HG02678 (cell line): Measurements from ENCODE around the gene TMEM8B.
"Not testable (repeated sequence)": the region's sequence is repeated elsewhere in the genome, so short reads cannot be mapped to it uniquely, and the experiment has no call there.

Experiments used
- ATAC-seq: cut with Tn5 transposase; IDR thresholded peaks from one replicate; pipeline ENCODE4 v1.9.1; 2021; ENCODE audit warnings: mild to moderate bottlenecking, moderate library complexity; ENCODE audit not compliant: unreplicated experiment

Gene TMEM8B

GRCh38 chr9:35861161-35861897 lies 32.3 kb downstream of the TMEM8B start:
- no peak for ATAC-seq

GRCh38 chr9:35862328-35862727 lies 33.3 kb downstream of the TMEM8B start:
- no peak for ATAC-seq

DNA sequence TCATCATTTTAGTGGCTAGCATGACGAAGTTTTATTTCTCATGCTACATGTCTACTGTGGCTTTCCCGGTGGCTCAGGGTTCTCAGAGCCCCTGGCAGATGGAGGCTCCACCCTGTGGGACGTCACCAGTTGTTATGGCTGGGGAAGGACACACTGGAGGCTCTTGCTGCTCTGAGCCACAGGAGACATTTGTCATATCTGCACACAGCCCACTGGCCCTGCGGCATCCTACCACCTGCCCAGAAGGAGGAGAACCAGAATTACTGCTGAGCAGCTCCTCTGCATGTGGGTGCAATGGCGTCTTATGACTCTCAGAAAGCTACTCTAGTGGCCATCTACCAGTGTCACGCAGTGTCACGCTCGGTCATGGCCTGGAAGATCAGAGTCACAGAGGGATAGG lies 34.6 kb downstream of the TMEM8B start:
- no peak for ATAC-seq

GRCh38 chr9:35864695-35865255 lies 35.7 kb downstream of the TMEM8B start:
- ATAC-seq: no peak

GRCh38 chr9:35867538-35867937 lies 38.5 kb downstream of the TMEM8B start:
- no peak for ATAC-seq

- ATAC-seq: no peak
These were observed 39.9 kb downstream of the TMEM8B start for GRCh38 chr9:35868933-35869332.

DNA sequence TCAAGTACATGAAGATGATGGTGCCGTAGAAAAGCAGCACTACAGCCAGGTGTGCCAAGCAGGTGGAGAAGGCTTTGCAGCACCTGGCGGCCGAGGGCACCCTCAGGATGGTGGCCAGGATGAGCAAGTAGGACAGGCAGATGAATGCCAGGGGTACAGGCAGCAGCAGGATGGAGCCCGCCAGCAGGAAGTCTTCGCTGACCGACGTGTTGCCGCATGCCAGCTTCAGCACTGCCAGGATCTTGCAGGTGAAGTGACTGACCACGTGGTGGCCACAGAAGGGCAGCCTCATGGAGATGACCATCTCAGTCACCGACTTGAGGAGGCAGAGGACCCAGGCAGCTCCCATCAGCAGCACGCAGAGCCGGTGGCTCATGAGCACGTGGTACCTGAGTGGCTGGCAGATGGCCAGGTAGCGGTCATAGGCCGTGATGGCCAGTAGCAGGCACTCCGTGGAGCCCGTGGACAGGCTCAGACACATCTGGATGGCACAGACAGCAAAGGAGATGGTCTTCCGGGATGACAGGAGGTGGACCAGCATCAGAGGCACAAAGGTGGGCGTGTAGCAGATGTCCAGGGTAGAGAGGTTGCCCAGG lies 40.7 kb downstream of the TMEM8B start:
- no peak for ATAC-seq

- ATAC-seq: no peak
These were observed 41.4 kb downstream of the TMEM8B start, which contains the start of gene OR13J1 for GRCh38 chr9:35870351-35870923. TSS of gene OR13J1 (minus strand) at chr9:35870401. CDS start at chr9:35870401, 0 bp downstream.

DNA sequence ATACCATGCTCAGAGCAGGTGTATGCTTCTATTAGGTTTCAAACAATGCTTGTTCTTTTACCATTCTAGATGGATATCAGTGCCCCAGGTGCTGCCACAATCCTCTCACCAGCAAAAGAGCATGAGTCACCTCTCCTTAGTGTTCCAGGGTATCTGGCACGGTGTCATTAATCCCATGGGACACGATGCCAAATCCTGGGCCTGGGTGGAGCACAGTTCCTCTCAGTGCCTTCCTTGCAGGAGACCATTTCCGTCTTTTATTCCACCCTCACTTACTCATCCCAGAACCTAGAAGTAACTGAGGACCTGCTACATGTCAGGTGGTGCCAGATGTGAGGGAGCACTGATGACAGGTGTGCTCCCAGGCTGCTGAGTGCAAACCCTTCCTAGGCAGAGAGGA lies 42.5 kb downstream of the TMEM8B start:
- no peak for ATAC-seq

- ATAC-seq: no peak
These were observed 43.5 kb downstream of the TMEM8B start for GRCh38 chr9:35872505-35872904.

- no peak for ATAC-seq
These were observed 53.3 kb downstream of the TMEM8B start for GRCh38 chr9:35882263-35882848.

- no peak for ATAC-seq
These were observed 54.0 kb downstream of the TMEM8B start for GRCh38 chr9:35882996-35883395.

GRCh38 chr9:35884908-35885307 lies 55.9 kb downstream of the TMEM8B start:
- ATAC-seq: not testable (repeated sequence)

DNA sequence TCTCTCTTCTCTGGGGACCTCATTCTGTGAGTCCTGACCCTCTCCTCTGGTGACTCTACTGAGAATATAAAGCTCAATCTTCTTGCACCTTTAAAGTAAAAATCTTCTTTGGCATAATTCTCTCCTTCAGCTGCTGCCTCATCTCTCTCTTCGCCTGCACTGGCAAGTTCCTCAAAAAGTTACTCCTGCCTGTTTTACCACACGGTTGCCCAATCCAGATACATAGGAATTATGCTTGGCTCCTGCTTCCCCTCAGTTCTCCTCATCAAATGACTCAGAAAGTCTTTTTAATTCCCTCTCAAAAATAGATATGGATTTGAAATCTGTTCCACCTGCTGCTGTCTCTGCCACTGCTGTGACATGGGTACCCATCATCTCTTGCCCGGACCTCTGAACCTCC lies 62.6 kb downstream of the TMEM8B start:
- ATAC-seq: no peak

DNA sequence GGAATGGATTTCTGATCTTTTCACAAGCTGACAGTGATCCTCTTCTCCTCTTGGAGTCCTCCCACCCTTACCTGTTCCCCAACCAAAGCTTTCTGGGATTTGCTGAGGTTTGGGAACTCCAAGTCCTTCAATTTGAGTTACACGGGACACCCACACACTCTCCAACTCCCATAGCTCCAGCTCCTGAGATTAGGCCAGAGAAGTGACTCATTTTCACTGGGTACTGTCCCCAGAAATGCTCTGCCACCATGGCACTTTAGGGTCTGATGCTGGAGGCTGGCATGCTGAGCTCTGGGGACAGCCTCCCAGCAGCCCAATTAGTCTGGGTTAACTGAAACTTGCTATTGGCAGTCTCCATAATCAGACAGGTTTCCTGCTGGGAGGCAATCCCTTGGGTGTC lies 63.0 kb downstream of the TMEM8B start:
- no peak for ATAC-seq

- ATAC-seq: no peak
These were observed 67.5 kb downstream of the TMEM8B start for GRCh38 chr9:35896570-35896969.

DNA sequence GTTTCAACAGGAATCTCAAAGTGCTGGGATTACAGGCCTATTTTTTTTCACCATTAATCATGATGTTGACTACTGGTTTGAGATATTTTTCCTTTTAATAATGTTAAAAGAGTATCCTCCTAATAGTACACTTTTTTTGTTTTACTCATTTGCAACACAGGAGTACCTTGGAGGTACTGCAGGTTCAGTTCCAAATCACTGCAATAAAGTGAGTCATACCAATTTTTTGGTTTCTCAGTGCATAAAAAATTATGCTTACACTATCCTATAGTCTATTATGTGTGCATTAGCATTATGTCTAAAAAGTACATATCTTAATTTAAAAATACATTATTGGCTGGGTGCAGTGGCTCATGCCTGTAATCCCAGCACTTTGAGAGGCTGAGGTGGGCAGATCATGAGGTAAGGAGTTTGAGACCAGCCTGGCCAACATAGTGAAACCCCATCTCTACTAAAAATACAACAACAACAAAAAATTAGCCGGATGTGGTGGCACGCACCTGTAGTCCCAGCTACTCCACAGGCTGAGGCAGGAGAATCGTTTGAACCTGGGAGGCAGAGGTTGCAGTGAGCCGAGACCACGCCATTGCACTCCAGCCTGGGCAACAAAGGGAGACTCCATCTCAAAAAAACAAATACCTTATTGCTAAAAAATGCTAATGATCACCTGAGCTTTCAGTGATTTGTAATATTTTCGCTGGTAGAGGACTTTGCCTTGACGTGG lies 68.5 kb downstream of the TMEM8B start:
- ATAC-seq: not testable (repeated sequence)

- ATAC-seq: no peak
These were observed 69.3 kb downstream of the TMEM8B start for GRCh38 chr9:35898337-35898736.

GRCh38 chr9:35899021-35899420 lies 70.0 kb downstream of the TMEM8B start:
- ATAC-seq: no peak

DNA sequence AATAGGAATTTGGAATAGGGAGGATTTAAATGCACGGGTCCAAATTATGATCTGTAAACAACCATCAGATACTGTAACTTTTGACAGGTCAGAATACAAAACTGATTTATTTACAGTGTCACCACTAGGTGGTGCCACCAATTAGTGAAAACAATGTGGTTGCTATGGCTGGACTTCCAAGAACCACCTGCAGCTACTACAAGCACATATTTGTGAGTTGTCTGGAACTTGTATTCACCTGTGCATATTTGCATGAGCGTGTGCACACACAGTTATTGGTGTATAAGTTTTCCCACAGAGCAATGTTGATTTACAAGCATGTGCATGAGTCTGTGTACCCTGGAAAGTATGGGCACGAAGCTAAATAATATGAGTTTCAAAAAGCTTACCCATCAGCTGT lies 74.0 kb downstream of the TMEM8B start:
- ATAC-seq: no peak

GRCh38 chr9:35904338-35904737 lies 75.3 kb downstream of the TMEM8B start:
- no peak for ATAC-seq
